GM21367 (cell line): ENCODE results near the gene CCL4L2.
"Not testable (repeated sequence)": the region's sequence is repeated elsewhere in the genome, so short reads cannot be mapped to it uniquely, and the experiment has no call there.

Source experiments
- ATAC-seq: cut with Tn5 transposase; IDR thresholded peaks from one replicate; pipeline ENCODE4 v1.9.1; 2021; ENCODE audit not compliant: unreplicated experiment

The CCL4L2 gene

GRCh38 chr17:36210439-36211211 lies at the start of gene CCL4L2:
TSS of gene CCL4L2 (plus strand) at chr17:36211063.
- peak; percentile 51 for ATAC-seq

GRCh38 chr17:36168836-36169235 lies 42.0 kb upstream of the CCL4L2 start:
- not testable (repeated sequence) for ATAC-seq

GRCh38 chr17:36176536-36176935 lies 34.3 kb upstream of the CCL4L2 start, which contains the start of gene TBC1D3B:
TSS of gene TBC1D3B (minus strand) at chr17:36176636. CDS start at chr17:36175050, 1,586 bp downstream.
- ATAC-seq: not testable (repeated sequence)

GRCh38 chr17:36181446-36182175 lies 29.3 kb upstream of the CCL4L2 start:
- not testable (repeated sequence) for ATAC-seq

GRCh38 chr17:36182176-36183000 lies 28.5 kb upstream of the CCL4L2 start:
- ATAC-seq: no peak

- no peak for ATAC-seq
Observed at GRCh38 chr17:36183001-36183971, 27.6 kb upstream of the CCL4L2 start.

GRCh38 chr17:36184023-36184765 lies 26.7 kb upstream of the CCL4L2 start:
- ATAC-seq: no peak

GRCh38 chr17:36185416-36185815 lies 25.4 kb upstream of the CCL4L2 start:
- ATAC-seq: no peak

- not testable (repeated sequence) for ATAC-seq
Observed at GRCh38 chr17:36186810-36187763, 23.8 kb upstream of the CCL4L2 start.

- ATAC-seq: not testable (repeated sequence)
Observed at GRCh38 chr17:36187943-36188665, 22.8 kb upstream of the CCL4L2 start.

- peak; percentile 44 for ATAC-seq
Observed at GRCh38 chr17:36188891-36189306, 22.0 kb upstream of the CCL4L2 start.

- not testable (repeated sequence) for ATAC-seq
Observed at GRCh38 chr17:36189993-36190392, 20.9 kb upstream of the CCL4L2 start.

GRCh38 chr17:36190549-36191330 lies 20.1 kb upstream of the CCL4L2 start:
- ATAC-seq: not testable (repeated sequence)

- no peak for ATAC-seq
Observed at GRCh38 chr17:36193216-36193775, 17.6 kb upstream of the CCL4L2 start.

- not testable (repeated sequence) for ATAC-seq
Observed at GRCh38 chr17:36194147-36194831, 16.6 kb upstream of the CCL4L2 start.
